ENCODE data around the gene R3HDM2.

DNA sequence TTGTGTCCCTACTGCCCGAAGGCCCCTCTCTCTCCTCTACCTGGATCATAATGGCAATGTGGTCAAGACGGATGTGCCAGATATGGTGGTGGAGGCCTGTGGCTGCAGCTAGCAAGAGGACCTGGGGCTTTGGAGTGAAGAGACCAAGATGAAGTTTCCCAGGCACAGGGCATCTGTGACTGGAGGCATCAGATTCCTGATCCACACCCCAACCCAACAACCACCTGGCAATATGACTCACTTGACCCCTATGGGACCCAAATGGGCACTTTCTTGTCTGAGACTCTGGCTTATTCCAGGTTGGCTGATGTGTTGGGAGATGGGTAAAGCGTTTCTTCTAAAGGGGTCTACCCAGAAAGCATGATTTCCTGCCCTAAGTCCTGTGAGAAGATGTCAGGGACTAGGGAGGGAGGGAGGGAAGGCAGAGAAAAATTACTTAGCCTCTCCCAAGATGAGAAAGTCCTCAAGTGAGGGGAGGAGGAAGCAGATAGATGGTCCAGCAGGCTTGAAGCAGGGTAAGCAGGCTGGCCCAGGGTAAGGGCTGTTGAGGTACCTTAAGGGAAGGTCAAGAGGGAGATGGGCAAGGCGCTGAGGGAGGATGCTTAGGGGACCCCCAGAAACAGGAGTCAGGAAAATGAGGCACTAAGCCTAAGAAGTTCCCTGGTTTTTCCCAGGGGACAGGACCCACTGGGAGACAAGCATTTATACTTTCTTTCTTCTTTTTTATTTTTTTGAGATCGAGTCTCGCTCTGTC is 26.1 kb upstream of the R3HDM2 start:
- TF ChIP-seq, protein P1, sequence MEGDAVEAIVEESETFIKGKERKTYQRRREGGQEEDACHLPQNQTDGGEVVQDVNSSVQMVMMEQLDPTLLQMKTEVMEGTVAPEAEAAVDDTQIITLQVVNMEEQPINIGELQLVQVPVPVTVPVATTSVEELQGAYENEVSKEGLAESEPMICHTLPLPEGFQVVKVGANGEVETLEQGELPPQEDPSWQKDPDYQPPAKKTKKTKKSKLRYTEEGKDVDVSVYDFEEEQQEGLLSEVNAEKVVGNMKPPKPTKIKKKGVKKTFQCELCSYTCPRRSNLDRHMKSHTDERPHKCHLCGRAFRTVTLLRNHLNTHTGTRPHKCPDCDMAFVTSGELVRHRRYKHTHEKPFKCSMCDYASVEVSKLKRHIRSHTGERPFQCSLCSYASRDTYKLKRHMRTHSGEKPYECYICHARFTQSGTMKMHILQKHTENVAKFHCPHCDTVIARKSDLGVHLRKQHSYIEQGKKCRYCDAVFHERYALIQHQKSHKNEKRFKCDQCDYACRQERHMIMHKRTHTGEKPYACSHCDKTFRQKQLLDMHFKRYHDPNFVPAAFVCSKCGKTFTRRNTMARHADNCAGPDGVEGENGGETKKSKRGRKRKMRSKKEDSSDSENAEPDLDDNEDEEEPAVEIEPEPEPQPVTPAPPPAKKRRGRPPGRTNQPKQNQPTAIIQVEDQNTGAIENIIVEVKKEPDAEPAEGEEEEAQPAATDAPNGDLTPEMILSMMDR (IDR thresholded peaks at IDR 0.05): no peak
- TF ChIP-seq POLR2A (IDR thresholded peaks at IDR 0.05): no peak

All from adrenal gland (tissue), 5 donors.